Hematopoietic multipotent progenitor cell treated with erythropoietin and hydrocortisone succinate and interleukin-3 and kit ligand, for 17 days (in vitro differentiated cells): Measurements from ENCODE around the gene WSB2.

Source experiments
- DNase-seq: peaks from one replicate; pipeline ENCODE4 v3.0.0-alpha.2; 2015; ENCODE audit warnings: low spot score

WSB2 gene

GRCh38 chr12:118061873-118062843 is 1.2 kb upstream of the WSB2 start:
- DNase-seq = no peak

GRCh38 chr12:118060301-118061010 is 523 bp downstream of the WSB2 start:
- no peak for DNase-seq

- DNase-seq = no peak
Observed at GRCh38 chr12:118059341-118060191, 1.4 kb downstream of the WSB2 start.

GRCh38 chr12:118058881-118059280 is 2.1 kb downstream of the WSB2 start:
- DNase-seq = no peak

- DNase-seq = no peak
Observed at GRCh38 chr12:118058227-118058626, 2.8 kb downstream of the WSB2 start.

DNA sequence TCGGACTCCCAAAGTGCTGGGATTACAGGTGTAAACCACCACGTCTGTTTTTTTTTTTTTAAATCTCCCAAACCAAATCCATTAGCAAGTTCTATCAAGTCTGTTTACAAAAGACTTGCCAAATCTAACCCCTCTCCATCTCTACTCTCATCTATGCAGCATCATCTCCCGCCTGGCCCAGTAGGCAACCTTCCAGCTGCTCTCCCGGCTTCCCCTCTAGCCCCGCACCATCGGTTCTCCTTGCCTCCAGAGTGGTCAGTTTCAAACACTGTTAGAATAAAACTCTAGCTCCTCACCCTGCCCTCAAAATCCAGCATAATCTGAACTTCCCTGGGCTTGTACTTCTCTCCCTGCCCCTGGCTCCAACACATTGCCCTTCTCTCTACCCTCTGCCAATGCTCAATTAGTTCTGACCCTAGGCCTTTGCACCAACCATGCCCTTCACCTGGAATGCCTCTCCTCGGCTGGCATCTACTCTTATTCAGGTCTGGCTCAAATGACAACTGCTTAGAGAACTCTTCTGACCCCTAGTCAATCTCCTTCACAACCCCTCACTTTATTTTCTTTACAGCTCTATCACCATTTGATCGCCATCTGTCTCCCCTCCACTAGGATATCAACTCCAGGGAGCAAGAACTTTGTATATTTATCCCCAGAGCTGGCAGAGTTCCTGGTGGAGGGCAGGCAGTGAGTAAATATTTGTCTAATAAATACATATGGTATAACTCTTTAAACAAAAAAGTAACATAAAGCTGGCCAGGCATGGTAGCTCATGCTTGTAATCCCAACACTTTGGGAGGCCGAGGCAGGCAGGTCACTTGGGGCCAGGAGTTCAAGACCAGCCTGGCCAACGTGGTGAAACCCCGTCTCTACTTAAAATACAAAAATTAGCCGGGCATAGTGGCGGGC is 4.9 kb downstream of the WSB2 start:
- no peak for DNase-seq

- peak; percentile 54 for DNase-seq
Observed at GRCh38 chr12:118055144-118055557, 5.8 kb downstream of the WSB2 start.

- DNase-seq = no peak
Observed at GRCh38 chr12:118053071-118053985, 7.7 kb downstream of the WSB2 start.

- DNase-seq = no peak
Observed at GRCh38 chr12:118052324-118053070, 8.5 kb downstream of the WSB2 start.

DNA sequence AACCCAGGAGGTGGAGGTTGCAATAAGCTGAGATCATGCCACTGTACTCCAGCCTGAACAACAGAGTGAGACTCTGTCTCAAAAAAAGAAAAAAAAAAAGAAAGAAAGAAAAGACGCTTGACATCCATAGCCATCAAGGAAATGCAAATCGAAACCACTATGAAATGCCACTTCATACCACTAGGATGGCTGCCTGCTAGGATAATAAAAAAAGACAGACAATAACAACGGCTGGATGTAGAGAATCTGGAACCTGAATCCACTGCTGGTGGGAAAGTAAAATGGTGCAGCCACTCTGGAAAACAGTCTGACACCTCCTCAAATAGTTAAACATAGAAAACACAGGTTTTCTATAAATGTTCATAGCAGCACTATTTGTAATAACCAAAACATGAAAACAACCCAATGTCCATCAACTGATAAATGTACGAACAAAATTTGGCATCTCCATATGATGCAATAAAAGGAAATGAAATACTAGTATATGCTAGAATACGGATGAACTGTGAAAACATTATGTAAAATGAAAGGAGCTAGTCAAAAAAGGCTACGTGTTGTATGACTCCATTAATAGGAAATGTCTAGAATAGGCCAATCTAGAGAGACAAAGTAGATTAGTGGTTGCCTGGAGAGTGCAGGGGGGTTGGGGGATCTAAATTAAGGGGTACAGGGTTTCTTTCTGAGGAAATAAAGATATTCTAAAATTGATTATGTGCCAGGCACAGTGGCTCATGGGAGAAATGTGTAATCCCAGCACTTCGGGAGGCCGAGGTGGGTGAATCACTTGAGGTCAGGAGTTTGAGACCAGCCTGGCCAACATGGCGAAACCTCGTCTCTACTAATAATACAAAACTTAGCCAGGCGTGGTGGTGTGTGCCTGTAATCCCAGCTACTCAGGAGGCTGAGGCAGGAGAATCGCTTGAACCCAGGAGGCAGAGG is 9.7 kb downstream of the WSB2 start:
- DNase-seq = no peak

DNA sequence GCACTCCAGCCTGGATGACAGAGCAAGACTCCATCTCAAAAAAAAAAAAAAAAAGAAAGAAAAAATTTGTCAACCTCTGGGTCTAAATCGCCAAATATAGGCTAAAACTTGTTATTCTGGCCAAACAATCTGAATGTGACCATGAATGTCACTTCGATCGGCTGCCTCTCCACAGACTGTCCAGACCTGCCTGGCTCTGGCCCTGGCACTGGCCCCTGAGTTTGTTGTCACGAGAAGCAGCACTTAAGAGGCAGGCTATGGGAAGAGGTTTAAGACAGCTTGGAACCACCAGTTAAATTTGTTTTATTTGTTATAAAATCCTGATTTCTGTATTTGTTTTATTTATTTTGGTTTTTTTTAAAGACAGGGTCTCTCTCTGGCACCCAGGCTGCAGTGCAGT is 14.5 kb downstream of the WSB2 start:
- DNase-seq = no peak

GRCh38 chr12:118044577-118044976 is 16.4 kb downstream of the WSB2 start:
- DNase-seq = no peak

DNA sequence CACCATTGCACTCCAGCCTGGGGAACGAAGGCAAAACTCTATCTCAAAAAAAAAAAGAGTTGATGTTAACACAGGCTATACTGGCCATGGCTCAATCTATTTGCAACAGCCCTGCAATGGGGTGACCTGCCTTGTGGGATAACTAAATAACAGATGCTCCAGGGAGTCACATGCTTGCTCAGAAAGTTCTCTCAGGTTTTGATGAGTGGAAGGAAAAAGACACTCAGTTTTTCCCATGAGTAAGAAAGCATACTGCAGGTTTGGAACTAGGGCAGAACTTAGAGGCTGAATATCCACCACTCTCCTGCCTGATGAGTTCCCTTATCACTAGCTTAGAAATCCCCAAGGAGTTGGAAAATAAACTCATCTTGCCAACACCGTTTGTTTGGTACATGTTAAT is 16.9 kb downstream of the WSB2 start:
- DNase-seq = no peak

- DNase-seq = no peak
Observed at GRCh38 chr12:118042091-118042490, 18.9 kb downstream of the WSB2 start.

GRCh38 chr12:118038137-118038536 is 22.8 kb downstream of the WSB2 start:
- DNase-seq = no peak

DNA sequence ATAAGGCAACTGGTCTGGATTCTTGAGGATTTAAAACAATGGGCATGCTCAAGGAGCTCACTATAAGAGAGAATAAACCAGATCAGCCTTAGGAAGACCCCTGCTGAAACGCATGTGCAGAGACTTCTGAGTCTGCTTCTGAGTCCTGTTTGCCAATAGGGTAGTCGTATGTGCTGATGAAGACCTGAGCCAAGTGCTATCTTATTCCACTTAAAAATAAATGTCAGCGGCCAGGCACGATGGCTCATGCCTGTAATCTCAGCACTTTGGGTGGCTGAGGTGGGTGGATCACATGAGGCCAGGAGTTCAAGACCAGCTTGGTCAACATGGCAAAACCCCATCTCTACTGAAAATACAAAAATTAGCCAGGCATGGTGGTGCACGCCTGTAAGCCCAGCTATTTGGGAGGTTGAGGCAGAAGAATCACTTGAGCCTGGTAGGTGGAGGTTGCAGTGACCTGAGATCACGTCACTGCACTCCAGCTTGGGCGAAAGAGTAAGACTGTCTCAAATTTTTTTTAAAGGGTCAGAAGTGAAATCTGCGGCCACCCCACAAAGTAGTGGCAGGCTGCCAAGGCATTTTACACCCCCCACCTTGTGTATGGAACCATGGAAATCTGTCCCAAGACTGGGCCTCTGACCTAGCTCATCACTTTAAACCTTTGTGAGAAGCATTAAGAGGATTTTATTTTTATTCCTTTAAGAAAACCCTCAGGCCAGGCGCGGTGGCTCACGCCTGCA is 24.1 kb downstream of the WSB2 start:
- DNase-seq = no peak
